Lung (tissue), 12 donors: ENCODE measurements around the gene FYB1. TPM values are rescaled to one million over a fixed set of nuclear protein-coding genes. Genes with fewer than 3 reads are reported as not detected.

Experiments used
- ATAC-seq: fragments of 200-7000 bp; cut with Tn5 transposase; one replicate; pipeline ENCODE4 v1.9.1; 2020; ENCODE audit warnings: moderate number of reproducible peaks; ENCODE audit not compliant: insufficient read depth, low FRiP score
- DNase-seq, 3 donors: peaks; one replicate each; pipeline ENCODE4 v3.0.0-alpha.2; 2013 to 2017
- H3K27ac ChIP-seq, 2 donors: one replicate each; pipeline ENCODE4 v1.5.1; 2013; ENCODE audit warnings: mild to moderate bottlenecking in 2 of 2, moderate library complexity in 2 of 2, control low read depth in 1 of 2, inconsistent platforms in 1 of 2, low read depth in 1 of 2, low read length in 1 of 2
- H3K27me3 ChIP-seq, 3 donors: one replicate each; pipeline ENCODE4 v1.5.1; 2013; ENCODE audit warnings: low read length in 2 of 3; ENCODE audit not compliant: control insufficient read depth in 3 of 3, insufficient read depth in 3 of 3
- H3K36me3 ChIP-seq, 4 donors: one replicate each; pipeline ENCODE4 v1.5.1; 2013; ENCODE audit warnings: low read length in 4 of 4, mild to moderate bottlenecking in 1 of 4, moderate library complexity in 1 of 4; ENCODE audit not compliant: control insufficient read depth in 4 of 4, insufficient read depth in 4 of 4
- H3K4me1 ChIP-seq, 5 donors: one replicate each; pipeline ENCODE4 v1.5.1; 2013; ENCODE audit warnings: low read length in 5 of 5, mild to moderate bottlenecking in 2 of 5, moderate library complexity in 1 of 5; ENCODE audit not compliant: control insufficient read depth in 5 of 5, insufficient read depth in 5 of 5
- H3K4me3 ChIP-seq: one replicate; pipeline ENCODE4 v1.5.1; 2013; ENCODE audit warnings: mild to moderate bottlenecking, control low read depth, moderate library complexity
- H3K9ac ChIP-seq, 2 donors: one replicate each; pipeline ENCODE4 v1.5.1; 2013; ENCODE audit warnings: low read length in 2 of 2, control low read depth in 1 of 2; ENCODE audit not compliant: insufficient read depth in 1 of 2
- H3K9me3 ChIP-seq, 4 donors: one replicate each; pipeline ENCODE4 v1.5.1; 2013; ENCODE audit warnings: low read length in 3 of 4, mild to moderate bottlenecking in 1 of 4, moderate library complexity in 1 of 4; ENCODE audit not compliant: control insufficient read depth in 4 of 4, insufficient read depth in 3 of 4
- WGBS, 2 donors: extraction: QIAGEN DNeasy Blood & Tissue Kit; methylation state at CpG; one replicate each; pipeline ENCODE4 v1.1.7; 2013; 5-methylcytosine and 5-hydroxymethylcytosine counted together
- polyA plus RNA-seq, 2 donors: library from polyadenylated mRNA; stranded (reverse); fragments of 200-250 nt; gene quantifications; one replicate each; pipeline ENCODE4 v1.2.1, GENCODE V29; 2013
- total RNA-seq, 2 donors: library from RNA; depleted of rRNA in 1 of 2; stranded (reverse); fragments of >200 nt in 1 of 2; gene quantifications; one replicate each; pipeline ENCODE4 v1.2.1, GENCODE V29; 2014 to 2021
- TF ChIP-seq, protein P1 (sequence below): IDR thresholded peaks from 2 replicates; pipeline ENCODE4 v1.5.1; 2012; ENCODE audit warnings: mild to moderate bottlenecking; ENCODE audit errors: control extremely low read depth, extremely low read depth
- donor health status: control.
- donor health status: control.
- donor health status: Bipolar disorder and iron deficiency.
- donor health status: healthy.
- donor health status: DM: yes; HTN: yes; CAD: no.

The FYB1 gene
- total and polyA plus RNA-seq, 4 donors, result 4.5 to 51.4 (median 32.5) TPM

DNA sequence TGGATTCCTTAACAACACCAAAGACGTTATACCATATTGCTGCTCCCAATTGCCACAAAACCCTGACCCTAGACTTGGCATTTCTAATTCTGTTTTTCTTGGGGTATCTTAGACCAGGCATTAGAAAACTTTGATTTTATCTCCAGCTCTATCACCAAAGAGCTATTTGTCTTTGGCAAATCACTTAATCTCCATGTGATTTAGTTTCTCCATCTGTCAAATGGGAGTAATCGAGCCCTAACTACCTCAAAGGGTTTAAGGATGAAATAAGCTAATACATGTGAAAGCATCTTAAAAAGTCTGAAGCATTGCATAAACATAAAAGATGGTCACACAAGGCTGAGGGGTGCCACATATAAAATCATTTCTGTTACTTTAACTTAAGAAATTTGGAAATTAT is 60.6 kb downstream of the FYB1 start:
- Histone ChIP-seq H3K27me3 (no peaks in the 10 kb centered on the region), H3K36me3 (no peaks in the 10 kb centered on the region), H3K9me3 (no peaks in the 10 kb centered on the region), H3K27ac (no peak overlapping the region), H3K9ac (no peak overlapping the region), H3K4me1 (no peaks in the 10 kb centered on the region), H3K4me3 (no peak overlapping the region)
- WGBS, 2 donors, result 84 to 92% methylated on average over 2 of the region's 2 CpGs
- no peak for DNase-seq
- ATAC-seq, result no peak
- TF ChIP-seq, protein P1, sequence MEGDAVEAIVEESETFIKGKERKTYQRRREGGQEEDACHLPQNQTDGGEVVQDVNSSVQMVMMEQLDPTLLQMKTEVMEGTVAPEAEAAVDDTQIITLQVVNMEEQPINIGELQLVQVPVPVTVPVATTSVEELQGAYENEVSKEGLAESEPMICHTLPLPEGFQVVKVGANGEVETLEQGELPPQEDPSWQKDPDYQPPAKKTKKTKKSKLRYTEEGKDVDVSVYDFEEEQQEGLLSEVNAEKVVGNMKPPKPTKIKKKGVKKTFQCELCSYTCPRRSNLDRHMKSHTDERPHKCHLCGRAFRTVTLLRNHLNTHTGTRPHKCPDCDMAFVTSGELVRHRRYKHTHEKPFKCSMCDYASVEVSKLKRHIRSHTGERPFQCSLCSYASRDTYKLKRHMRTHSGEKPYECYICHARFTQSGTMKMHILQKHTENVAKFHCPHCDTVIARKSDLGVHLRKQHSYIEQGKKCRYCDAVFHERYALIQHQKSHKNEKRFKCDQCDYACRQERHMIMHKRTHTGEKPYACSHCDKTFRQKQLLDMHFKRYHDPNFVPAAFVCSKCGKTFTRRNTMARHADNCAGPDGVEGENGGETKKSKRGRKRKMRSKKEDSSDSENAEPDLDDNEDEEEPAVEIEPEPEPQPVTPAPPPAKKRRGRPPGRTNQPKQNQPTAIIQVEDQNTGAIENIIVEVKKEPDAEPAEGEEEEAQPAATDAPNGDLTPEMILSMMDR, result no peak

DNA sequence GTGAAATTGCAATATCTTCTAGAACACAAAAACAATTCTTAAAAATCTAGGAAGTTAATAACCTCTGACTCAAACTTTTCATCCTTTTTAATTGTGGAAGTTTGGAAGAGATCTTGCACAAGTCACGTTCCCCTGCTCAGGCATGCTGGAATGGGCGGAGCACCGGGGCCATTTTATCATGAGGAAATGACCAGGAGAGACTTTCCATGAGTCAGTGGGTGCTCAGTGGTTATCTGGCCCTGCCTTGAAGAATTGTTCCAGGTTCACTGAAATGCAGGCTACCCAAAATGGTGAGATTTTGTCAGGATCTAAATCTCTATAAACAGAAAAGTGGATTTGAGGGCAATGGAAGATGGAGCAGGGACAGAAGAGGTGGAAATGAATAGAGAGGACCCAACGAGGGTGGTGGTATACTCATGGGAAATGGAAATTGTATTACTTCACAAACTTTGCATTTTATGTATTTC is 61.2 kb downstream of the FYB1 start:
- TF ChIP-seq, protein P1, result no peak
- no peaks in the 10 kb centered on the region for H3K4me1 ChIP-seq
- H3K36me3 ChIP-seq, result no peaks in the 10 kb centered on the region
- no peak overlapping the region for H3K27ac ChIP-seq
- no peak for DNase-seq
- 71 to 82% methylated on average over 4 of the region's 4 CpGs for WGBS, 2 donors
- no peaks in the 10 kb centered on the region for H3K27me3 ChIP-seq
- H3K4me3 ChIP-seq, result no peak overlapping the region
- no peak overlapping the region for H3K9ac ChIP-seq
- H3K9me3 ChIP-seq, result no peaks in the 10 kb centered on the region
- ATAC-seq, result no peak

DNA sequence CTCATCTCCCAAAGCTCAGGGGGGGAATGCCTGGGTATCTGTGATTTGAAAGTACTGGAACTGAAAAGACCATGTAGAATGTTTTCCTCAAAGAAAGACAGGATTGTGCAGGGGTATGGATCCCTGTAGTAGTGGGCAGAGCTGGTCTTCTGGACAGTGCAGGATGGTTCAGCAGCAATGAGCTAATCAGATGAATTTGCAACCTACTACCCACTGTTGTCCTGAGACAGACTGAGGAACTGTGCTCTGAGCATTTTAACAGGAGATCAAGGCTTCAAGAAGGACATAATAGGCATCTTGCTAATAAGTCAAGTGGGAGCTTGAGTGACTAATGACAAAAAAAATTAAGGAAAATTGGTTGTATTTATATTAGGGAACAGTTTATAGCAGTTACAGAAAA is 61.7 kb downstream of the FYB1 start:
- Histone ChIP-seq H3K36me3 (no peaks in the 10 kb centered on the region), H3K9me3 (no peaks in the 10 kb centered on the region), H3K4me1 (no peaks in the 10 kb centered on the region), H3K27me3 (no peaks in the 10 kb centered on the region), H3K4me3 (no peak overlapping the region), H3K27ac (no peak overlapping the region), H3K9ac (no peak overlapping the region)
- ATAC-seq, result no peak
- no peak for DNase-seq
- TF ChIP-seq, protein P1, result no peak

DNA sequence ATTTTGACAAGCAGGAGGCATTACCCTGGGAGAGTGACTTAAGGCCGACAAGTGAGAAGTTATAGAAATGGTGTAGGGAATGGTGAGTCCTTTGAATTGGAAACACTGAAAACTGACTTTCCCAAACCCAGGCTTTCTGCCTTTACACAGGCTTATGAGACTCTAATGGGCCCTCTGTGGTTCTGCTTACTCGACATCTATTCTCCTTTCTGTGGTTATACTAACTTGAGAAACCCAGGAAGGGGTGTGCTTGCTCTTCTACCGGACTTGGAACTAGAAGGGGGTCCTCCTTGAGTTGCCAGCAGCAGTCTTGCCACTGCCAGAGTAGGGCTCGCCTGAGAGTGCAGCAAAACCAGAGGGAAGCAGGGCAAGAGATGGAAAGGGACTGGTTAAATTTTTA is 63.3 kb downstream of the FYB1 start:
- H3K4me1 ChIP-seq, result no peaks in the 10 kb centered on the region
- ATAC-seq (no peak), DNase-seq (no peak)
- H3K27me3 ChIP-seq, result no peaks in the 10 kb centered on the region
- 52 to 67% methylated on average over 4 of the region's 4 CpGs for WGBS, 2 donors
- TF ChIP-seq, protein P1, result no peak
- H3K36me3 ChIP-seq, result no peaks in the 10 kb centered on the region
- no peaks in the 10 kb centered on the region for H3K9me3 ChIP-seq
- H3K27ac ChIP-seq, result no peak overlapping the region
- no peak overlapping the region for H3K9ac ChIP-seq
- H3K4me3 ChIP-seq, result no peak overlapping the region
